ENCODE results near the gene KLHL42.

GRCh38 chr12:27797301-27798025 lies 17.4 kb downstream of the KLHL42 start:
- TF ChIP-seq EP300 (IDR thresholded peaks at IDR 0.05; ENCODE audit: borderline replicate concordance) (no peak), TEAD4 (IDR thresholded peaks at IDR 0.05) (no peak), EGR1 (IDR thresholded peaks at IDR 0.05) (no peak), YY1 (IDR thresholded peaks at IDR 0.05; ENCODE audit: low read depth) (no peak)
- TF ChIP-seq, protein P1, sequence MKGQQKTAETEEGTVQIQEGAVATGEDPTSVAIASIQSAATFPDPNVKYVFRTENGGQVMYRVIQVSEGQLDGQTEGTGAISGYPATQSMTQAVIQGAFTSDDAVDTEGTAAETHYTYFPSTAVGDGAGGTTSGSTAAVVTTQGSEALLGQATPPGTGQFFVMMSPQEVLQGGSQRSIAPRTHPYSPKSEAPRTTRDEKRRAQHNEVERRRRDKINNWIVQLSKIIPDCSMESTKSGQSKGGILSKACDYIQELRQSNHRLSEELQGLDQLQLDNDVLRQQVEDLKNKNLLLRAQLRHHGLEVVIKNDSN (IDR thresholded peaks at IDR 0.05), result no peak
- TF ChIP-seq, protein P2, sequence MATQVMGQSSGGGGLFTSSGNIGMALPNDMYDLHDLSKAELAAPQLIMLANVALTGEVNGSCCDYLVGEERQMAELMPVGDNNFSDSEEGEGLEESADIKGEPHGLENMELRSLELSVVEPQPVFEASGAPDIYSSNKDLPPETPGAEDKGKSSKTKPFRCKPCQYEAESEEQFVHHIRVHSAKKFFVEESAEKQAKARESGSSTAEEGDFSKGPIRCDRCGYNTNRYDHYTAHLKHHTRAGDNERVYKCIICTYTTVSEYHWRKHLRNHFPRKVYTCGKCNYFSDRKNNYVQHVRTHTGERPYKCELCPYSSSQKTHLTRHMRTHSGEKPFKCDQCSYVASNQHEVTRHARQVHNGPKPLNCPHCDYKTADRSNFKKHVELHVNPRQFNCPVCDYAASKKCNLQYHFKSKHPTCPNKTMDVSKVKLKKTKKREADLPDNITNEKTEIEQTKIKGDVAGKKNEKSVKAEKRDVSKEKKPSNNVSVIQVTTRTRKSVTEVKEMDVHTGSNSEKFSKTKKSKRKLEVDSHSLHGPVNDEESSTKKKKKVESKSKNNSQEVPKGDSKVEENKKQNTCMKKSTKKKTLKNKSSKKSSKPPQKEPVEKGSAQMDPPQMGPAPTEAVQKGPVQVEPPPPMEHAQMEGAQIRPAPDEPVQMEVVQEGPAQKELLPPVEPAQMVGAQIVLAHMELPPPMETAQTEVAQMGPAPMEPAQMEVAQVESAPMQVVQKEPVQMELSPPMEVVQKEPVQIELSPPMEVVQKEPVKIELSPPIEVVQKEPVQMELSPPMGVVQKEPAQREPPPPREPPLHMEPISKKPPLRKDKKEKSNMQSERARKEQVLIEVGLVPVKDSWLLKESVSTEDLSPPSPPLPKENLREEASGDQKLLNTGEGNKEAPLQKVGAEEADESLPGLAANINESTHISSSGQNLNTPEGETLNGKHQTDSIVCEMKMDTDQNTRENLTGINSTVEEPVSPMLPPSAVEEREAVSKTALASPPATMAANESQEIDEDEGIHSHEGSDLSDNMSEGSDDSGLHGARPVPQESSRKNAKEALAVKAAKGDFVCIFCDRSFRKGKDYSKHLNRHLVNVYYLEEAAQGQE (IDR thresholded peaks at IDR 0.05; ENCODE audit: low read depth), result no peak

Measured in Ishikawa (cell line).